Esophagus squamous epithelium (tissue), 4 donors: Measurements from ENCODE around the gene RAB19.

Source experiments
- CTCF ChIP-seq, 6 experiments: fragments of 450-650 bp in 4 of 6; fragments of 200-600 bp in 2 of 6; sonication (generic) in 2 of 6; IDR thresholded peaks; one replicate each; pipeline ENCODE4 v1.5.1; 2016 to 2019; ENCODE audit warnings: antibody characterized with exemption in 6 of 6, mild to moderate bottlenecking in 4 of 6, moderate library complexity in 4 of 6
- POLR2A ChIP-seq, 4 donors: fragments of 450-650 bp; IDR thresholded peaks; one replicate each; pipeline ENCODE4 v1.6.1; 2017; ENCODE audit warnings: antibody characterized with exemption in 4 of 4, mild to moderate bottlenecking in 4 of 4, moderate library complexity in 3 of 4

GRCh38 chr7:140403878-140404564, at the start of gene RAB19:
- no peak for TF ChIP-seq POLR2A (IDR thresholded peaks at IDR 0.05)
- no peak for TF ChIP-seq CTCF (IDR thresholded peaks at IDR 0.05)
